ENCODE data around the gene NLRP9.

GRCh38 chr19:55690769-55691545 is 47.2 kb downstream of the NLRP9 start:
- TF ChIP-seq CTCF (IDR thresholded peaks at IDR 0.05) (no peak), HES2 (IDR thresholded peaks at IDR 0.05) (no peak), KDM5A (IDR thresholded peaks at IDR 0.05) (no peak), POLR2A (IDR thresholded peaks at IDR 0.05; ENCODE audit: low read length) (no peak), HDAC2 (IDR thresholded peaks at IDR 0.05) (no peak), RFX5 (IDR thresholded peaks at IDR 0.05) (no peak), USF2 (IDR thresholded peaks at IDR 0.05) (no peak)

All from A549 (cell line).